NCI-H2081 treated with DMSO at 0.1 percent for 48 hours (cell line): ENCODE data around the gene TMBIM4.
A peak's percentile ranks its signal among the peaks of the same experiment; 100 is the strongest.
"Not testable (repeated sequence)": the region's sequence is repeated elsewhere in the genome, so short reads cannot be mapped to it uniquely, and the experiment has no call there.

ENCODE experiments used
- DNase-seq: peaks from one replicate; lab custom pipeline; 2025; lab: John Stamatoyannopoulos, UW

TMBIM4 gene

GRCh38 chr12:66184822-66185221, 15.0 kb upstream of the TMBIM4 start:
- DNase-seq, result not testable (repeated sequence)

GRCh38 chr12:66182956-66183355, 13.2 kb upstream of the TMBIM4 start:
- no peak for DNase-seq

GRCh38 chr12:66176105-66176900, 6.5 kb upstream of the TMBIM4 start:
- no peak for DNase-seq

- not testable (repeated sequence) for DNase-seq
Measured at GRCh38 chr12:66174391-66175325, 4.9 kb upstream of the TMBIM4 start.

DNA sequence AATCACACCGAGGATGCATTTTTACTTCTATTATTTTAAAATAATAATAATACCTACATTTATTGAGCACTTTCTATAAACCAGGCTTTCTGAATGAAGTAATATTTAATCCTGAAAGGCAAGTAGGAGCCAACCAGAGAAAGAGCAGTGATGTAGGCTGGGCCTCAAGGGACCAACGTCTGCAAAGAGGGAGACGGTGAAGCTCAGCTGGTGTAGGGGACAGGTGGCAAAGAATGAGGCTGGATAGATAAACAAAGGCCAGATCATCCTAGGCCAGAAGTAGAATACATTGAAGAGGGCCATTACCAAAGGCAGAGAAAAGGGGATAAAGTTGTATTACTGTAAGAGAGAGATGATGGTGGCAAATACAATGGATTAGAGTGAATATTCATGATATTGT, 810 bp upstream of the TMBIM4 start:
- no peak for DNase-seq

DNA sequence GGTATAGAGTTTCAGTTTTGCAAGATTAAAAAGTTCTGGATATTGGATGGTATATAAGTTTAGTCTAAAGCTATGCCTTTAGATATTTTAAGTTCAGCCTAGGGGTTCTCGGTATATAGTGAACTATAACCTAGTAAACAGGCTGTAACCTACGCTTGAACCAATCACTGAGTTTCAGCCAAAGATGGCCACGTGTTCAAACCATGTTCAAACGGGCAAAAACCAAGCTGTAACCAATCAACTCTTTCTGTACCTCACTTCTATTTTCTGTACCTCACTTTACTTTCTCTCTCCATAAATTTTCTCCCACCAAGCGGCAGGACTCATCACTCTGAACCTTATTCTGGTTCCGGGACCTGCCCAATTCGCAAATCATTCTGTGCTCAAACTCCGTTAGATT, 1.4 kb downstream of the TMBIM4 start:
- DNase-seq, result no peak

GRCh38 chr12:66166561-66166960, 3.2 kb downstream of the TMBIM4 start:
- DNase-seq, result no peak

- DNase-seq, result no peak
Measured at GRCh38 chr12:66165141-66165540, 4.7 kb downstream of the TMBIM4 start.

DNA sequence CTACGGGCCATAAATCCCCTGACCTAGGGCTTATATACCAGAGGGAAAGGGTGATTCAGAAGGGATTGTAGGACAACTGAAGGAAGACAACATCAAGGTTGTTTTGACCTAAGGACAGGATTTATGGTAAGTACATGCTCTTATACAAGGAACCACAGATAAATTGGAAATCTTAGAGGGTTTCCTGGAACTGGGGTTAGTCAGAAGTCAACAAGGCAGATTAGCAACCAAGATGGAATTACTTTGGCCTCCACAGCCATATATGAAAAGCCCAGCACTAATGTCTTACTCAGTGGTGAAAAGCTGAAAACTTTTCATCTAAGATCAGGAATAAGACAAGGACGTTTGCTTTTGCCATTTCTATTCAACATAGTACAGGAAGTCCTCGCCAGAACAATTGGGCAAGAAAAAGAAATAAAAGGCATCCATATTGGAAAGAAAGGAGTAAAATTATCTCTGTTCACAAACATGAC, 5.4 kb downstream of the TMBIM4 start:
- no peak for DNase-seq

DNA sequence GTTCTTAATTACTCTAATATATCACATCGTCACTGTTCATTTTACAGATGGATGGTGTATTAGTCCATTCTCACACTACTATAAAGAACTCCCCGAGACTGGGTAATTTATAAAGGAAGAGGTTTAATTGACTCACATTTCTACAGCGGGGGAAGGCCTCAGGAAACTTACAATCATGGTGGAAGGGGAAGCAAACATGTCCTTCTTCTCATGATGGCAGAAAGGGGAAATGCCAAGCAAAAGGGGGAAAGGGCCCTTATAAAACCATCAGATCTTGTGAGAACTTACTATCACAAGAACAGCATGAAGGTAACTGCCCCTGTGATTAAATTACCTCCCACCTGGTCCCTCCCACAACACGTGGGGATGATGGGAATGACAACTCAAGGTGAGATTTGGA, 6.5 kb downstream of the TMBIM4 start:
- DNase-seq, result no peak

- DNase-seq, result no peak
Measured at GRCh38 chr12:66162701-66163100, 7.1 kb downstream of the TMBIM4 start.

DNA sequence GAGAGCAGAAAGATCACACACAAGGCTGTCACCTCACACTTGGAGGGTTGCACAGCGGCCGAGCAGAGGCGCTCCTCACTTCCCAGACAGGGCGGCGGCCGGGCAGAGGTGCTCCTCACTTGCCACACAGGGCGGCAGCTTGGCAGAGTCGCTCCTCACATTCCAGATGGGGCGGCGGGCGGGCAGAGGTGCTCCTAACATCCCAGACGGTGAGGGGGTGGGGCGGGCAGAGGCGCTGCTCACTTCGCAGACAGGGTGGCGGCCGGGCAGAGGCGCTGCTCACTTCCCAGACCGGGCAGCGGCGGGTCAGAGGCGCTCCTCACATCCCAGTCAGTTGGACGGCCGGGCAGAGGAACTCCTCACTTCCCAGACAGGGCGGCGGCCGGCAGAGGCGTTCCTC, 9.1 kb downstream of the TMBIM4 start:
- DNase-seq, result no peak

GRCh38 chr12:66159123-66159522, 10.7 kb downstream of the TMBIM4 start:
- no peak for DNase-seq

GRCh38 chr12:66156654-66157053, 13.1 kb downstream of the TMBIM4 start:
- DNase-seq, result no peak

DNA sequence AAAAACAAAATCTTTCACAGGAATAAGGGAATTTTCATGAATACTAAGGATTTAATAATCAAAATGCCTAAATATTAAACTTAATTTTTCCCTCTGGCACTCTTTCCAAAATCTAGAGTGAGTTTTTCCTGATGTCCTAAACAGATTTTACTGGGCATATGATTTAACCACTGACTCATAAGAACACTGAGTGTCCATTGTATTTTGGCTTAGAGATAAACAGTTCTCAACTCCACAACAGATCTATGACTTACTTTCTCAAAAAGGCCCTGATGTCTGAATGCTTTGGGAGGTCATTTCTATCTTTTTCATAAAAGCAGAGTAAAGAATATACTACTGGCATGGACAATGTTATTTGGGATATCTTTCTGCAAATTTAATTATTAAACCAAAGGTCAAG, 15.0 kb downstream of the TMBIM4 start:
- no peak for DNase-seq

- no peak for DNase-seq
Measured at GRCh38 chr12:66152732-66153131, 17.1 kb downstream of the TMBIM4 start.

- DNase-seq, result no peak
Measured at GRCh38 chr12:66149702-66150398, 19.9 kb downstream of the TMBIM4 start.

GRCh38 chr12:66144791-66145754, 24.7 kb downstream of the TMBIM4 start:
- DNase-seq, result peak; percentile 2

DNA sequence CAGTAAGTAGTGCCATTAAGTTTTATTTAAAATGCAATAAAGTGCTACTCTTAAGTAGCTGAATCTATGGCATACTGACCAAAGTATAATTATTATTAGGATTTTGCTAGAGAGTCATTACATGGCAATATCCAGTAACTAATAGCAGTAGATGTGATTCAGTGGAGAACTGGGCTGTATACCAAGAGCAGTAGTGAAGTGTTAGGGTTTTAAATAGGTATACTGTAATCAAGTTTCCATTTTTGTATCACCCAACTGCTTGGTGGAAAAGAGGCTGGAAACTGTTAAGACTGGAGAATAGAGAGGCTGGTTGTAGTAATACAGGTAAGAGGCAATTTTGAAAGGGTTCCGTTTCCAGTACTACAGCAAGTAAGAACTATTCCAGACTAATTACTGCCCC, 25.9 kb downstream of the TMBIM4 start:
- DNase-seq, result no peak

DNA sequence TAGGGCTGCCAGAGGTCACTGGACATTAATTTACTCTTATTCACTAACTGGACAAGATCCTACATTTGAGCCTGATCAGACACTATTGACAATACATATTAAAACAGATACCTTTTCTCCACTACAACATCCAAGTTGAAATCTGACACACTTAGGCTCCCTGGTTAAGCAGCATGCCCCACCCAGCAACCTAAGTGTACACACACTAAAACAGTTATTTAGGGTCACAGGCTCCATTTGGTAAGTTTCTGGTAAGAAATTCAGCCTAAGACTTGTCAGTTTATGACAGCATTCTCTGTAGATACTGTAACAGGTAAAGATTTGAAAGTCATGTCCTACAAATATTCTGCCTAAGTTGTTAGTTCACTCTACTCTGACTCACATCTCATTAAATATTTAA, 27.0 kb downstream of the TMBIM4 start:
- DNase-seq, result no peak

GRCh38 chr12:66141299-66141698, 28.5 kb downstream of the TMBIM4 start:
- no peak for DNase-seq
